K562 (cell line): ENCODE data around the gene WWOX. TPM values are rescaled to one million over a fixed set of nuclear protein-coding genes. Genes with fewer than 3 reads are reported as not detected.

Experiments used
- ATAC-seq: fragments of 200-7000 bp; cut with Tn5 transposase; 3 replicates; pipeline ENCODE4 v1.9.1; 2020; ENCODE audit warnings: moderate library complexity
- BruUV-seq: library from RNA; stranded (reverse); fragments of 400-500 nt; replicated peaks from 2 replicates; lab custom pipeline; 2021; lab: Mats Ljungman, UMichigan
- CTCF ChIA-PET: fragments of 300-600 bp; formaldehyde crosslinking; extraction: SDS; loops from one replicate; lab custom pipeline; 2021; ENCODE audit warnings: low intra/inter-chr PET ratio; lab: Yijun Ruan, JAX
- POLR2A ChIA-PET: fragments of 300-600, 350-650 bp; sonication (Branson Sonifier 250); formaldehyde crosslinking; extraction: SDS; loops from one replicate; lab custom pipeline; 2021; ENCODE audit warnings: antibody characterized with exemption, inconsistent platforms; lab: Yijun Ruan, JAX
- DNase-seq, 4 experiments: peaks; one replicate each; pipeline versions ENCODE4 v3.0.0 to v3.0.0-alpha.2; 2011 to 2018; ENCODE audit warnings: low spot score in 3 of 4, mixed read lengths in 3 of 4; ENCODE audit errors: extremely low read depth in 1 of 4
- FAIRE-seq: peaks from 2 replicates; lab custom pipeline; 2011; peaks lifted over from hg19 to GRCh38; lab: Jason Lieb, UNC
- H2AFZ ChIP-seq: 2 replicates; pipeline ENCODE4 v1.6.0; 2011; ENCODE audit warnings: low read depth, low read length, control low read depth, inconsistent platforms
- H3K27ac ChIP-seq: fragments of 200-600 bp; 3 replicates; pipeline ENCODE4 v1.8.0; 2011; ENCODE audit warnings: low read depth, mild to moderate bottlenecking, control low read depth, inconsistent platforms, low read length, moderate library complexity, mixed read lengths; ENCODE audit errors: extremely low read depth
- H3K27me3 ChIP-seq, 2 experiments: fragments of 300-600 bp in 1 of 2; 2 replicates in 1 of 2; 3 replicates in 1 of 2; pipeline versions ENCODE4 v1.6.0 to v1.8.0; 2011; ENCODE audit warnings: inconsistent platforms in 2 of 2, low read length in 2 of 2, mild to moderate bottlenecking in 1 of 2, mixed read lengths in 1 of 2, moderate library complexity in 1 of 2; ENCODE audit not compliant: control insufficient read depth in 2 of 2, insufficient read depth in 2 of 2
- H3K36me3 ChIP-seq: fragments of 300-600 bp; 3 replicates; pipeline ENCODE4 v1.8.0; 2011; ENCODE audit warnings: mild to moderate bottlenecking, low read length, inconsistent platforms; ENCODE audit not compliant: control insufficient read depth, insufficient read depth
- H3K4me1 ChIP-seq, 2 experiments: fragments of 200-600 bp in 1 of 2; replicated peaks in 1 of 2; 2 replicates in 1 of 2; 3 replicates in 1 of 2; pipeline versions ENCODE4 v1.5.1 to v1.8.0; 2011; ENCODE audit warnings: inconsistent platforms in 2 of 2, low read length in 2 of 2, mild to moderate bottlenecking in 1 of 2, mixed read lengths in 1 of 2, moderate library complexity in 1 of 2; ENCODE audit not compliant: control insufficient read depth in 2 of 2, insufficient read depth in 2 of 2
- H3K4me2 ChIP-seq: 2 replicates; pipeline ENCODE4 v1.6.1; 2011; ENCODE audit warnings: low read length, control low read depth, inconsistent platforms, mixed read lengths; ENCODE audit not compliant: insufficient read depth
- H3K4me3 ChIP-seq: fragments of 200-600 bp; sonication (generic), shearing (Covaris generic); 2 replicates; pipeline ENCODE4 v1.5.1; 2016; ENCODE audit warnings: control low read depth, inconsistent platforms
- H3K79me2 ChIP-seq: fragments of 200-600 bp; 3 replicates; pipeline ENCODE4 v1.8.0; 2011; ENCODE audit warnings: low read length, inconsistent platforms; ENCODE audit not compliant: control insufficient read depth, insufficient read depth
- H3K9ac ChIP-seq, 2 experiments: 2 replicates each; pipeline versions ENCODE4 v1.6.0 to v1.6.1; 2011; ENCODE audit warnings: low read depth in 2 of 2, low read length in 2 of 2, control low read depth in 1 of 2, inconsistent platforms in 1 of 2, mild to moderate bottlenecking in 1 of 2, mixed read lengths in 1 of 2; ENCODE audit not compliant: insufficient read depth in 1 of 2
- H3K9me1 ChIP-seq: one replicate; pipeline ENCODE4 v1.6.0; 2011; ENCODE audit warnings: inconsistent platforms, mild to moderate bottlenecking, low read length, moderate library complexity; ENCODE audit not compliant: control insufficient read depth, insufficient read depth
- H3K9me3 ChIP-seq: replicated peaks from 2 replicates; pipeline ENCODE4 v1.5.1; 2011; ENCODE audit warnings: low read depth, low read length, inconsistent platforms; ENCODE audit not compliant: control insufficient read depth, insufficient read depth
- H4K20me1 ChIP-seq: replicated peaks from 2 replicates; pipeline ENCODE4 v1.6.1; 2011; ENCODE audit warnings: low read length, inconsistent platforms, mixed read lengths; ENCODE audit not compliant: control insufficient read depth, insufficient read depth
- NONO ChIP-seq, 2 experiments: fragments of 200-400 bp in 1 of 2; fragments of 450-650 bp in 1 of 2; formaldehyde crosslinking in 1 of 2; IDR thresholded peaks; 2 replicates each; pipeline ENCODE4 v1.6.1; 2017; ENCODE audit warnings: low read depth in 2 of 2, mild to moderate bottlenecking in 2 of 2, moderate library complexity in 2 of 2, low read length in 1 of 2
- RBM14 ChIP-seq: fragments of 200-400 bp; formaldehyde crosslinking; IDR thresholded peaks from 2 replicates; pipeline ENCODE4 v1.6.1; 2018; ENCODE audit warnings: low read depth, mild to moderate bottlenecking, low read length, moderate library complexity, borderline replicate concordance; ENCODE audit not compliant: insufficient read depth
- WGBS: fragments of 100-300 bp; shearing (Covaris generic); methylation state at CpG from one replicate; pipeline ENCODE4 v1.1.6; 2016; ENCODE audit warnings: low coverage, mixed read lengths; ENCODE audit not compliant: insufficient coverage; ENCODE audit errors: missing lambda C conversion rate; 5-methylcytosine and 5-hydroxymethylcytosine counted together
- in situ Hi-C: fragments of 300-500 bp; cut with MboI; formaldehyde crosslinking; loops from 4 replicates; pipeline ENCODE4 v1.15.0; 2018; ENCODE audit warnings: inconsistent platforms, mixed read lengths
- intact Hi-C: fragments of 100-400 bp; cut with micrococcal nuclease; formaldehyde crosslinking; loops from 2 replicates; pipeline ENCODE4 v1.14.2; 2022
- polyA plus RNA-seq, 8 experiments: library from polyadenylated mRNA; depleted of rRNA in 4 of 8; stranded (reverse) in 5 of 8; unstranded in 3 of 8; fragments of >200 nt; fragmentation: Nextera tagmentation in 2 of 8; fragmentation: Illumina TruSeq in 1 of 8; extraction: Ambion mirVana in 2 of 8; extraction: Trizol in 1 of 8; gene quantifications; 2 replicates each; pipeline versions ENCODE4 v1.2.1 to v1.2.3, GENCODE V29; 2011 to 2014; ENCODE audit warnings: inconsistent platforms in 1 of 8, missing spikeins in 1 of 8
- total RNA-seq, 7 experiments: library from RNA; depleted of rRNA in 6 of 7; stranded (reverse); fragments of >200 nt in 6 of 7; fragmentation: Illumina TruSeq in 2 of 7; extraction: Trizol in 2 of 7; gene quantifications; 2 replicates each; pipeline versions ENCODE4 v1.2.1 to v1.2.3, GENCODE V29; 2011 to 2021; ENCODE audit warnings: low replicate concordance in 1 of 7
- TF ChIP-seq, protein P1 (sequence below): fragments of 250-450 bp; sonication (Bioruptor Pico); IDR thresholded peaks from 2 replicates; pipeline ENCODE4 v1.5.1; 2021; ENCODE audit warnings: mild to moderate bottlenecking
- TF ChIP-seq, protein P2 (sequence below): fragments of 250-450 bp; sonication (Bioruptor Pico); IDR thresholded peaks from 2 replicates; pipeline ENCODE4 v1.8.0; 2021; ENCODE audit warnings: moderate library complexity, mild to moderate bottlenecking, inconsistent platforms
- TF ChIP-seq, protein P3 (sequence below): IDR thresholded peaks from 2 replicates; pipeline ENCODE4 v1.6.1; 2012; ENCODE audit warnings: low read depth, low read length, improper control_type of control experiment, borderline replicate concordance
- TF ChIP-seq, protein P4 (sequence below): sonication (generic); formaldehyde crosslinking; IDR thresholded peaks from 2 replicates; pipeline ENCODE4 v1.8.1; 2023; ENCODE audit warnings: missing genetic modification reagents, mild to moderate bottlenecking, borderline replicate concordance
- TF ChIP-seq, protein P5 (sequence below): fragments of 450-650 bp; IDR thresholded peaks from 2 replicates; pipeline ENCODE4 v1.6.1; 2017; ENCODE audit warnings: antibody characterized with exemption

Gene WWOX
- total and polyA plus RNA-seq, 9 of the 15 experiments (the other 6 are each of a cell fraction or from before 2014, with no cell fraction given), result 1.6 to 22.7 (median 8.1) TPM

DNA sequence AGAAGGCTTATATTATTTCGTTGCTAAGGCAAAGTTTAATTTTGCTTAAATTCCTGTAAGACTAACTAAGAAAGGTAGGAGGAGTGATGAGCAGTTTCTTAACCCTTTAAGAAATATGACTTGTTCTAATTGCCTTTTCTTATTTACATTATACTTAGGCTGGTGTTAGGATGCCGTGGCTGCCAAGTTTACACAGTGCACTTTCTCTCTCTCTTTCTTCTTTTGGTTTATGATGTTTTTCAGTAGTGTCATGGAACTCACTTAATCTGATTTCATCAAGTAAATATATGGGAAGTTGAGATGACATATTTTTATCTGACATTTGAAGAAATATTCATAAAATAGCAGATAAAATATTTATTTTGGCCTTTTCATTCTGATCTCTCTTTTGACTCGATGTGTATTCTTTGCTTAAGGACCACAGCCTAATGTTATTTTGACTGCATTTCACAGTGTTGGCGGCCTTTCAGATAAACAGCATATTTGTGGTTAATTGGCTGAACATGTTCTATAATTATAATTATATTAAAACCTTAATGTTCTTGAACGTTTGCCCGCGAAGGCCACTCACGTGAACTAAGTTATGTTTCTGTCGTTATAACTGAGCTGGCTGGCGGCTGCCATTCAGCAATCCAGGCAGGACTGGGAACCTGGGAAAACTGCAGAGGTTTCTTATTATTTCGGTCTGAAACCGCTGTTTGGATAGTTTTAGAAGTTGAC, 191.6 kb downstream of the WWOX start:
- WGBS, result 5% methylated on average over 12 of the region's 12 CpGs
- peaks cover 10 to 18% of the 10 kb centered on the region in 2 experiments for H3K27me3 ChIP-seq
- no peak for FAIRE-seq
- H3K4me1 ChIP-seq, result no peaks in the 10 kb centered on the region
- H2AFZ ChIP-seq, result no peak overlapping the region
- H3K36me3 ChIP-seq, result no peaks in the 10 kb centered on the region
- H3K9ac ChIP-seq, result no peak overlapping the region
- BruUV-seq, result no TSS peak
- intact Hi-C loops, result no loop called here
- H3K79me2 ChIP-seq, result no peaks in the 10 kb centered on the region
- DNase-seq, result no peak
- ChIA-PET POLR2A (interaction anchor here (1.6 kb wide), 1 partner anchor 12 kb away, joined by 4 read pairs; no protein-coding TSS in a partner anchor), CTCF (no interaction called here)
- H3K27ac ChIP-seq, result no peak overlapping the region
- H3K9me1 ChIP-seq, result no peaks in the 10 kb centered on the region
- no peaks in the 10 kb centered on the region for H3K9me3 ChIP-seq
- ATAC-seq, result no peak
- H3K4me2 ChIP-seq, result no peak overlapping the region
- no peak overlapping the region for H3K4me3 ChIP-seq
- in situ Hi-C loops, result no loop called here
- H4K20me1 ChIP-seq, result no peaks in the 10 kb centered on the region
- TF ChIP-seq, protein P1, sequence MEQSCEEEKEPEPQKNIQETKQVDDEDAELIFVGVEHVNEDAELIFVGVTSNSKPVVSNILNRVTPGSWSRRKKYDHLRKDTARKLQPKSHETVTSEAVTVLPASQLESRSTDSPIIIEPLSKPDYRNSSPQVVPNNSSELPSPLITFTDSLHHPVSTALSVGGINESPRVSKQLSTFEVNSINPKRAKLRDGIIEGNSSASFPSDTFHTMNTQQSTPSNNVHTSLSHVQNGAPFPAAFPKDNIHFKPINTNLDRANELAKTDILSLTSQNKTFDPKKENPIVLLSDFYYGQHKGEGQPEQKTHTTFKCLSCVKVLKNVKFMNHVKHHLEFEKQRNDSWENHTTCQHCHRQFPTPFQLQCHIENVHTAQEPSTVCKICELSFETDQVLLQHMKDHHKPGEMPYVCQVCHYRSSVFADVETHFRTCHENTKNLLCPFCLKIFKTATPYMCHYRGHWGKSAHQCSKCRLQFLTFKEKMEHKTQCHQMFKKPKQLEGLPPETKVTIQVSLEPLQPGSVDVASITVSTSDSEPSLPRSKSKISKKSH (CRISPR knock-in tag), result no peak
- TF ChIP-seq, protein P2, sequence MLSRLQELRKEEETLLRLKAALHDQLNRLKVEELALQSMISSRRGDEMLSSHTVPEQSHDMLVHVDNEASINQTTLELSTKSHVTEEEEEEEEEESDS (CRISPR knock-in tag), result no peak
- TF ChIP-seq NONO (IDR thresholded peaks at IDR 0.05; ENCODE audit: low read depth in 2 of 2, low read length in 1 of 2), result no peak
- TF ChIP-seq, protein P3, sequence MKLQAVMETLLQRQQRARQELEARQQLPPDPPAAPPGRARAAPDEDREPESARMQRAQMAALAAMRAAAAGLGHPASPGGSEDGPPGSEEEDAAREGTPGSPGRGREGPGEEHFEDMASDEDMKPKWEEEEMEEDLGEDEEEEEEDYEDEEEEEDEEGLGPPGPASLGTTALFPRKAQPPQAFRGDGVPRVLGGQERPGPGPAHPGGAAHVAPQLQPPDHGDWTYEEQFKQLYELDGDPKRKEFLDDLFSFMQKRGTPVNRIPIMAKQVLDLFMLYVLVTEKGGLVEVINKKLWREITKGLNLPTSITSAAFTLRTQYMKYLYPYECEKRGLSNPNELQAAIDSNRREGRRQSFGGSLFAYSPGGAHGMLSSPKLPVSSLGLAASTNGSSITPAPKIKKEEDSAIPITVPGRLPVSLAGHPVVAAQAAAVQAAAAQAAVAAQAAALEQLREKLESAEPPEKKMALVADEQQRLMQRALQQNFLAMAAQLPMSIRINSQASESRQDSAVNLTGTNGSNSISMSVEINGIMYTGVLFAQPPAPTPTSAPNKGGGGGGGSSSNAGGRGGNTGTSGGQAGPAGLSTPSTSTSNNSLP, result no peak
- TF ChIP-seq, protein P4, sequence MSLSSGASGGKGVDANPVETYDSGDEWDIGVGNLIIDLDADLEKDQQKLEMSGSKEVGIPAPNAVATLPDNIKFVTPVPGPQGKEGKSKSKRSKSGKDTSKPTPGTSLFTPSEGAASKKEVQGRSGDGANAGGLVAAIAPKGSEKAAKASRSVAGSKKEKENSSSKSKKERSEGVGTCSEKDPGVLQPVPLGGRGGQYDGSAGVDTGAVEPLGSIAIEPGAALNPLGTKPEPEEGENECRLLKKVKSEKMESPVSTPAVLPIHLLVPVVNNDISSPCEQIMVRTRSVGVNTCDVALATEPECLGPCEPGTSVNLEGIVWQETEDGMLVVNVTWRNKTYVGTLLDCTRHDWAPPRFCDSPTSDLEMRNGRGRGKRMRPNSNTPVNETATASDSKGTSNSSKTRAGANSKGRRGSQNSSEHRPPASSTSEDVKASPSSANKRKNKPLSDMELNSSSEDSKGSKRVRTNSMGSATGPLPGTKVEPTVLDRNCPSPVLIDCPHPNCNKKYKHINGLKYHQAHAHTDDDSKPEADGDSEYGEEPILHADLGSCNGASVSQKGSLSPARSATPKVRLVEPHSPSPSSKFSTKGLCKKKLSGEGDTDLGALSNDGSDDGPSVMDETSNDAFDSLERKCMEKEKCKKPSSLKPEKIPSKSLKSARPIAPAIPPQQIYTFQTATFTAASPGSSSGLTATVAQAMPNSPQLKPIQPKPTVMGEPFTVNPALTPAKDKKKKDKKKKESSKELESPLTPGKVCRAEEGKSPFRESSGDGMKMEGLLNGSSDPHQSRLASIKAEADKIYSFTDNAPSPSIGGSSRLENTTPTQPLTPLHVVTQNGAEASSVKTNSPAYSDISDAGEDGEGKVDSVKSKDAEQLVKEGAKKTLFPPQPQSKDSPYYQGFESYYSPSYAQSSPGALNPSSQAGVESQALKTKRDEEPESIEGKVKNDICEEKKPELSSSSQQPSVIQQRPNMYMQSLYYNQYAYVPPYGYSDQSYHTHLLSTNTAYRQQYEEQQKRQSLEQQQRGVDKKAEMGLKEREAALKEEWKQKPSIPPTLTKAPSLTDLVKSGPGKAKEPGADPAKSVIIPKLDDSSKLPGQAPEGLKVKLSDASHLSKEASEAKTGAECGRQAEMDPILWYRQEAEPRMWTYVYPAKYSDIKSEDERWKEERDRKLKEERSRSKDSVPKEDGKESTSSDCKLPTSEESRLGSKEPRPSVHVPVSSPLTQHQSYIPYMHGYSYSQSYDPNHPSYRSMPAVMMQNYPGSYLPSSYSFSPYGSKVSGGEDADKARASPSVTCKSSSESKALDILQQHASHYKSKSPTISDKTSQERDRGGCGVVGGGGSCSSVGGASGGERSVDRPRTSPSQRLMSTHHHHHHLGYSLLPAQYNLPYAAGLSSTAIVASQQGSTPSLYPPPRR (CRISPR knock-in tag), result no peak
- no peak for TF ChIP-seq RBM14
- TF ChIP-seq, protein P5, sequence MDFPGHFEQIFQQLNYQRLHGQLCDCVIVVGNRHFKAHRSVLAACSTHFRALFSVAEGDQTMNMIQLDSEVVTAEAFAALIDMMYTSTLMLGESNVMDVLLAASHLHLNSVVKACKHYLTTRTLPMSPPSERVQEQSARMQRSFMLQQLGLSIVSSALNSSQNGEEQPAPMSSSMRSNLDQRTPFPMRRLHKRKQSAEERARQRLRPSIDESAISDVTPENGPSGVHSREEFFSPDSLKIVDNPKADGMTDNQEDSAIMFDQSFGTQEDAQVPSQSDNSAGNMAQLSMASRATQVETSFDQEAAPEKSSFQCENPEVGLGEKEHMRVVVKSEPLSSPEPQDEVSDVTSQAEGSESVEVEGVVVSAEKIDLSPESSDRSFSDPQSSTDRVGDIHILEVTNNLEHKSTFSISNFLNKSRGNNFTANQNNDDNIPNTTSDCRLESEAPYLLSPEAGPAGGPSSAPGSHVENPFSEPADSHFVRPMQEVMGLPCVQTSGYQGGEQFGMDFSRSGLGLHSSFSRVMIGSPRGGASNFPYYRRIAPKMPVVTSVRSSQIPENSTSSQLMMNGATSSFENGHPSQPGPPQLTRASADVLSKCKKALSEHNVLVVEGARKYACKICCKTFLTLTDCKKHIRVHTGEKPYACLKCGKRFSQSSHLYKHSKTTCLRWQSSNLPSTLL, result no peak
